Activated naive CD8-positive, alpha-beta T cell (primary cell): ENCODE results near the gene ANXA4.

Experiments
- H3K27ac Mint-ChIP-seq: one replicate; pipeline ENCODE4 v1.8.0; 2021; ENCODE audit warnings: mixed read lengths
- H3K27me3 Mint-ChIP-seq: one replicate; pipeline ENCODE4 v1.8.0; 2021; ENCODE audit warnings: mixed read lengths
- H3K36me3 Mint-ChIP-seq: one replicate; pipeline ENCODE4 v1.8.0; 2021; ENCODE audit warnings: mixed read lengths
- H3K4me1 Mint-ChIP-seq: one replicate; pipeline ENCODE4 v1.8.0; 2021; ENCODE audit warnings: low read depth, mixed read lengths
- H3K4me3 Mint-ChIP-seq: one replicate; pipeline ENCODE4 v1.8.0; 2021; ENCODE audit warnings: mild to moderate bottlenecking, mixed read lengths
- H3K9me3 Mint-ChIP-seq: one replicate; pipeline ENCODE4 v1.8.0; 2021; ENCODE audit warnings: low read depth, mixed read lengths

Gene ANXA4

GRCh38 chr2:69844560-69844959, 102.6 kb downstream of the ANXA4 start:
- Mint-ChIP-seq H3K4me3 (no peak overlapping the region), H3K9me3 (no peaks in the 10 kb centered on the region), H3K27me3 (no peaks in the 10 kb centered on the region), H3K4me1 (peaks cover 6% of the 10 kb centered on the region), H3K27ac (no peak overlapping the region), H3K36me3 (peaks cover 12% of the 10 kb centered on the region)

GRCh38 chr2:69846182-69847067, 104.5 kb downstream of the ANXA4 start:
- Mint-ChIP-seq H3K27me3 (no peaks in the 10 kb centered on the region), H3K36me3 (peaks cover 14% of the 10 kb centered on the region), H3K9me3 (no peaks in the 10 kb centered on the region), H3K27ac (peak overlapping the region; percentile 2), H3K4me3 (no peak overlapping the region), H3K4me1 (peaks cover 6% of the 10 kb centered on the region)

GRCh38 chr2:69847068-69847828, 105.3 kb downstream of the ANXA4 start:
- Mint-ChIP-seq H3K27me3 (no peaks in the 10 kb centered on the region), H3K27ac (no peak overlapping the region), H3K9me3 (no peaks in the 10 kb centered on the region), H3K36me3 (peaks cover 14% of the 10 kb centered on the region), H3K4me3 (no peak overlapping the region), H3K4me1 (peaks cover 6% of the 10 kb centered on the region)

- Mint-ChIP-seq H3K4me3 (no peak overlapping the region), H3K4me1 (peaks cover 6% of the 10 kb centered on the region), H3K27ac (no peak overlapping the region), H3K9me3 (no peaks in the 10 kb centered on the region), H3K36me3 (peaks cover 14% of the 10 kb centered on the region), H3K27me3 (no peaks in the 10 kb centered on the region)
Measured at GRCh38 chr2:69848186-69848790, 106.4 kb downstream of the ANXA4 start.

- no peaks in the 10 kb centered on the region for H3K9me3 Mint-ChIP-seq
- no peaks in the 10 kb centered on the region for H3K36me3 Mint-ChIP-seq
- no peak overlapping the region for H3K4me3 Mint-ChIP-seq
- H3K4me1 Mint-ChIP-seq, result no peaks in the 10 kb centered on the region
- no peak overlapping the region for H3K27ac Mint-ChIP-seq
- no peaks in the 10 kb centered on the region for H3K27me3 Mint-ChIP-seq
Measured at GRCh38 chr2:69858261-69858660, 116.3 kb downstream of the ANXA4 start.

GRCh38 chr2:69863298-69863697, 121.4 kb downstream of the ANXA4 start:
- H3K4me3 Mint-ChIP-seq, result no peak overlapping the region
- peaks cover 12% of the 10 kb centered on the region for H3K36me3 Mint-ChIP-seq

More at GRCh38 chr2:69863298-69863697, 121.4 kb downstream of the ANXA4 start:
- Mint-ChIP-seq H3K4me1 (no peaks in the 10 kb centered on the region), H3K9me3 (no peaks in the 10 kb centered on the region), H3K27ac (no peak overlapping the region), H3K27me3 (no peaks in the 10 kb centered on the region)
